Hepatocyte (in vitro differentiated cells): ENCODE data around the gene TMEM106C. TPM values are rescaled to one million over a fixed set of nuclear protein-coding genes. Genes with fewer than 3 reads are reported as not detected.

Experiments
- DNase-seq: peaks from one replicate; pipeline ENCODE4 v3.0.0-alpha.2; 2016; ENCODE audit warnings: low spot score
- H2AFZ ChIP-seq: fragments of 200-600 bp; sonication (generic); 2 replicates; pipeline ENCODE4 v1.6.0; 2016; ENCODE audit warnings: antibody characterized with exemption, mild to moderate bottlenecking
- H3K27ac ChIP-seq: fragments of 200-600 bp; sonication (generic); 2 replicates; pipeline ENCODE4 v1.5.1; 2016; ENCODE audit warnings: mild to moderate bottlenecking
- H3K27me3 ChIP-seq: fragments of 200-600 bp; sonication (generic); 2 replicates; pipeline ENCODE4 v1.6.1; 2016
- H3K36me3 ChIP-seq: fragments of 200-600 bp; sonication (generic); replicated peaks from 2 replicates; pipeline ENCODE4 v1.5.1; 2016; ENCODE audit warnings: low read depth; ENCODE audit not compliant: insufficient read depth
- H3K4me1 ChIP-seq: fragments of 200-600 bp; sonication (generic); 2 replicates; pipeline ENCODE4 v1.5.1; 2016; ENCODE audit warnings: mild to moderate bottlenecking, moderate library complexity; ENCODE audit not compliant: insufficient read depth
- H3K4me2 ChIP-seq: fragments of 200-600 bp; sonication (generic); 2 replicates; pipeline ENCODE4 v1.6.0; 2016
- H3K4me3 ChIP-seq: fragments of 200-600 bp; sonication (generic); 2 replicates; pipeline ENCODE4 v1.5.1; 2016; ENCODE audit warnings: mild to moderate bottlenecking
- H3K79me2 ChIP-seq: fragments of 200-600 bp; sonication (generic); 2 replicates; pipeline ENCODE4 v1.6.0; 2017; ENCODE audit warnings: mild to moderate bottlenecking
- H3K9me2 ChIP-seq: fragments of 200-600 bp; sonication (generic); replicated peaks from 2 replicates; pipeline ENCODE4 v1.6.0; 2017; ENCODE audit warnings: mild to moderate bottlenecking; ENCODE audit not compliant: insufficient read depth
- H3K9me3 ChIP-seq: fragments of 200-600 bp; sonication (generic); 2 replicates; pipeline ENCODE4 v1.5.1; 2016; ENCODE audit warnings: low read depth, mild to moderate bottlenecking
- H4K20me1 ChIP-seq: fragments of 200-600 bp; sonication (generic); 2 replicates; pipeline ENCODE4 v1.6.0; 2016; ENCODE audit warnings: mild to moderate bottlenecking; ENCODE audit not compliant: insufficient read depth, poor library complexity, severe bottlenecking
- EZH2 ChIP-seq: fragments of 200-600 bp; sonication (generic); IDR thresholded peaks from 2 replicates; pipeline ENCODE4 v1.6.1; 2016; ENCODE audit warnings: antibody characterized with exemption, mild to moderate bottlenecking, borderline replicate concordance
- EZH2phosphoT487 ChIP-seq: fragments of 200-600 bp; sonication (generic); IDR thresholded peaks from one replicate; pipeline ENCODE4 v1.6.1; 2018; ENCODE audit warnings: antibody characterized with exemption, mild to moderate bottlenecking, low read depth, moderate library complexity; ENCODE audit not compliant: unreplicated experiment, severe bottlenecking
- WGBS: methylation state at CpG from one replicate; pipeline ENCODE4 v1.1.6; 2016; ENCODE audit warnings: low lambda C conversion rate; ENCODE audit errors: missing lambda C conversion rate; 5-methylcytosine and 5-hydroxymethylcytosine counted together
- polyA plus RNA-seq: library from polyadenylated mRNA; unstranded; fragments of >200 nt; fragmentation: Nextera tagmentation; extraction: Ambion mirVana; gene quantifications from 2 replicates; pipeline ENCODE4 v1.2.1, GENCODE V29; 2016
- total RNA-seq: library from RNA; depleted of rRNA; stranded (reverse); fragments of >200 nt; gene quantifications from 2 replicates; pipeline ENCODE4 v1.2.3, GENCODE V29; 2014
- TF ChIP-seq, protein P1 (sequence below): fragments of 200-600 bp; sonication (generic); IDR thresholded peaks from 2 replicates; pipeline ENCODE4 v1.5.1; 2016; ENCODE audit warnings: antibody characterized with exemption, mild to moderate bottlenecking; ENCODE audit not compliant: poor library complexity

The TMEM106C gene
- total and polyA plus RNA-seq, 2 experiments from 2014 or later, result 101 to 113 TPM

DNA sequence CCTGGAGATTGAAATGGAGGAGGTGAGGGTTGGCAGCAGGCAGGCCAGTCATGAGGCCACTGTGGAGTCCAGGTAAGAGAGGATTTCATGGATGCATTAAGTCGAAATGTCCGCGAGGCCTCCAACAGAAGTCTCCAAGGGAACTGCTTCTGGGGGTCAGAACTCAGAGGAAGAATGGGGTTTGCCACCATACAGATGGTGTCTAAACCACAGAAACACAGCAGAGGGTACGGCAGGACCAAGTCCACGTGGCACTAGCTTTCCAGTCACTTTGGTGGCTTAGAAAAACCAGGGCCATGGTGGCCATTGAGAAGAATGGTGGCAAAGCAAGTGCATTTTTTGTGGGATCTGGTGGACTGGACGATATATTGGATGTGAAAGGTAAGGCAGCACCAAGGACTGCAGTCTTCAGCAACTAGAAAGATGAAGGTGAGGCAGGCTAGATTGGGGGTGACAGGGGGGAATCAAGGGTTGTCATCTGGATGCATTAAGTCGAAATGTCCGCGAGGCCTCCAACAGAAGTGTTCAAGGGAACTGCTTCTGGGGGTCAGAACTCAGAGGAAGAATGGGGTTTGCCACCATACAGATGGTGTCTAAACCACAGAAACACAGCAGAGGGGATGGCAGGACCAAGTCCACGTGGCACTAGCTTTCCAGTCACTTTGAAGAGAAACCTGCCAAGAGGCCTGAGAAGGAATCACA, 22.5 kb upstream of the TMEM106C start:
- WGBS, result 94% methylated on average over 10 of the region's 10 CpGs
- no peak for DNase-seq
- H4K20me1 ChIP-seq, result no peaks in the 10 kb centered on the region
- H3K4me1 ChIP-seq, result no peaks in the 10 kb centered on the region
- no peak overlapping the region for H3K4me3 ChIP-seq
- H3K36me3 ChIP-seq, result no peaks in the 10 kb centered on the region
- no peak for TF ChIP-seq EZH2phosphoT487
- no peak for TF ChIP-seq EZH2
- TF ChIP-seq, protein P1, sequence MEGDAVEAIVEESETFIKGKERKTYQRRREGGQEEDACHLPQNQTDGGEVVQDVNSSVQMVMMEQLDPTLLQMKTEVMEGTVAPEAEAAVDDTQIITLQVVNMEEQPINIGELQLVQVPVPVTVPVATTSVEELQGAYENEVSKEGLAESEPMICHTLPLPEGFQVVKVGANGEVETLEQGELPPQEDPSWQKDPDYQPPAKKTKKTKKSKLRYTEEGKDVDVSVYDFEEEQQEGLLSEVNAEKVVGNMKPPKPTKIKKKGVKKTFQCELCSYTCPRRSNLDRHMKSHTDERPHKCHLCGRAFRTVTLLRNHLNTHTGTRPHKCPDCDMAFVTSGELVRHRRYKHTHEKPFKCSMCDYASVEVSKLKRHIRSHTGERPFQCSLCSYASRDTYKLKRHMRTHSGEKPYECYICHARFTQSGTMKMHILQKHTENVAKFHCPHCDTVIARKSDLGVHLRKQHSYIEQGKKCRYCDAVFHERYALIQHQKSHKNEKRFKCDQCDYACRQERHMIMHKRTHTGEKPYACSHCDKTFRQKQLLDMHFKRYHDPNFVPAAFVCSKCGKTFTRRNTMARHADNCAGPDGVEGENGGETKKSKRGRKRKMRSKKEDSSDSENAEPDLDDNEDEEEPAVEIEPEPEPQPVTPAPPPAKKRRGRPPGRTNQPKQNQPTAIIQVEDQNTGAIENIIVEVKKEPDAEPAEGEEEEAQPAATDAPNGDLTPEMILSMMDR, result no peak
- no peak overlapping the region for H2AFZ ChIP-seq
- no peaks in the 10 kb centered on the region for H3K9me2 ChIP-seq
- no peaks in the 10 kb centered on the region for H3K27me3 ChIP-seq
- no peak overlapping the region for H3K27ac ChIP-seq
- no peaks in the 10 kb centered on the region for H3K9me3 ChIP-seq
- H3K4me2 ChIP-seq, result no peak overlapping the region
- H3K79me2 ChIP-seq, result no peaks in the 10 kb centered on the region

DNA sequence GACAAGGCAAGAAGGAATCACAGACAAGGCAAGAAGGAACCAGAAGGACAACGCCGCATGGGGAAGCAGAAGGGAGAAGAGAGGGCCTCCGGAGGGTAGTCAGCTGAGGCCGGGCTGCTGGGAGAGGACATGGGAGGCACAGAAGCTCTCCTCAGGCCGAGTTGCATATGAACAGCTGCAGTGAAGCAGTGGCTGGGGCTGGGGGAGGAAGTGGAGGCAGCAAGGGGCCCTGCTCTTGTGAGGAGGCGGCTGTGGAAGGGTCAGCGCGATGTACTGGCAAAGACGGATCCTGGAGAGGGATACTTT, 22.0 kb upstream of the TMEM106C start:
- no peak overlapping the region for H3K4me3 ChIP-seq
- no peaks in the 10 kb centered on the region for H4K20me1 ChIP-seq
- no peaks in the 10 kb centered on the region for H3K36me3 ChIP-seq
- no peak overlapping the region for H3K27ac ChIP-seq
- H3K9me3 ChIP-seq, result no peaks in the 10 kb centered on the region
- H3K4me1 ChIP-seq, result no peaks in the 10 kb centered on the region
- no peak overlapping the region for H2AFZ ChIP-seq
- TF ChIP-seq EZH2phosphoT487 (no peak), EZH2 (no peak)
- TF ChIP-seq, protein P1, result no peak
- H3K9me2 ChIP-seq, result no peaks in the 10 kb centered on the region
- DNase-seq, result no peak
- WGBS, result 89% methylated on average over 8 of the region's 9 CpGs
- no peaks in the 10 kb centered on the region for H3K27me3 ChIP-seq
- no peaks in the 10 kb centered on the region for H3K79me2 ChIP-seq
- H3K4me2 ChIP-seq, result no peak overlapping the region

DNA sequence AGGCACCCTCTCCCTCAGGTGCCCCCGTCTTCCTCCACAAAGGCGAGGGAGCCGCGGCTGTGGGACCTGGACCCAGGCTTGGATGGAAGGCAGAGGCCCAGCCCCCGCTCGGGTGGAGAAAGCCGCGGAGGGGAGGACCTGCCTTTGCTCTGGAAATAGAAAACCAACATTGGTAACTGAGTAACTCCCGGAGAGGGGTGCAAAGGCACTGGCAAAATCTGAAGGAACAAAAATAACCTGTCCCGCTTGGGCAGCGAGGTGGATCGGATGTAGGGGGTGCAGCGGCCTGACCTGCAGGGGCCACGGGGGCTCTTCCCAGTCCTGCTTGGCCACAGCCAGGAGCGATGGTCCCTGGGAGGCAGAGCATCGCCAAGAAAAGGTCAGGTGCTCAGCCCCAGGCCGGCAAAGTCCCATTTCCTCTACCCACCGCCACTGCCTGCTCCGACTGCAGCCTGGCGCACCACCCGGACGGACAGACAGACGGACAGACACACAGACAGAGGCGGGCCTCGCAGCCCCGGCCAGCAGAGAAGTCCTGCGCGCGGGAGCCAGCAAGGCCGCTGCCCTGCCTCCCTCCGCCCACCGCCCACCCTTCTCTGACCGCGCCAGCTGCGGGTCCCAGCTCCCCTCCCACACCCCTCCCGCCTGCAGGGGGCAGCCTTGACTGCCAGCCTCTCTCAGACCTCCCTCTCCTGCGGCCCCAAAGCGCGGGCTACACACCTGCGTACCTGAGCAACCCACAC, 21.4 kb upstream of the TMEM106C start:
- H3K4me2 ChIP-seq, result no peak overlapping the region
- no peaks in the 10 kb centered on the region for H3K36me3 ChIP-seq
- no peaks in the 10 kb centered on the region for H3K9me2 ChIP-seq
- no peaks in the 10 kb centered on the region for H3K9me3 ChIP-seq
- H3K27me3 ChIP-seq, result no peaks in the 10 kb centered on the region
- TF ChIP-seq EZH2phosphoT487, result no peak
- TF ChIP-seq, protein P1, result no peak
- no peak for TF ChIP-seq EZH2
- no peak overlapping the region for H3K27ac ChIP-seq
- 75% methylated on average over 20 of the region's 40 CpGs for WGBS
- H3K4me1 ChIP-seq, result no peaks in the 10 kb centered on the region
- DNase-seq, result no peak
- H3K79me2 ChIP-seq, result no peaks in the 10 kb centered on the region
- H2AFZ ChIP-seq, result no peak overlapping the region
- no peaks in the 10 kb centered on the region for H4K20me1 ChIP-seq
- no peak overlapping the region for H3K4me3 ChIP-seq
